B cell (primary cell): ENCODE measurements around the gene ZCCHC2. TPM values are rescaled to one million over a fixed set of nuclear protein-coding genes. Genes with fewer than 3 reads are reported as not detected.

Source experiments
- ATAC-seq: fragments of 200-7000 bp; cut with Tn5 transposase; one replicate; pipeline ENCODE4 v1.10.0; 2021; ENCODE audit warnings: low read depth, mild to moderate bottlenecking, moderate number of reproducible peaks, moderate library complexity
- CTCF ChIA-PET: fragments of 350-600 bp; sonication (Branson Sonifier 250); formaldehyde crosslinking; loops from one replicate; lab custom pipeline; 2021; ENCODE audit warnings: antibody characterized with exemption, inconsistent platforms; lab: Charles Lee
- POLR2A ChIA-PET: fragments of 350-600 bp; sonication (Branson Sonifier 250); formaldehyde crosslinking; loops from one replicate; lab custom pipeline; 2021; ENCODE audit warnings: antibody characterized with exemption; lab: Charles Lee
- DNase-seq: peaks from one replicate; pipeline ENCODE4 v3.0.0; 2013
- H2AFZ ChIP-seq: 2 replicates; pipeline ENCODE4 v1.6.1; 2012; ENCODE audit warnings: mild to moderate bottlenecking, low read depth, low read length; ENCODE audit not compliant: insufficient read depth, poor library complexity, severe bottlenecking
- H3K27ac ChIP-seq, 2 donors: 1 replicate in 1 of 2; 2 replicates in 1 of 2; pipeline ENCODE4 v1.5.1; 2012 to 2013; ENCODE audit warnings: low read length in 2 of 2, mild to moderate bottlenecking in 2 of 2, moderate library complexity in 1 of 2
- H3K27me3 ChIP-seq, 4 experiments: fragments of 200-600 bp in 1 of 4; sonication (generic) in 1 of 4; replicated peaks in 1 of 4; 1 replicate in 2 of 4; 2 replicates in 2 of 4; pipeline versions ENCODE4 v1.6.1 to v1.7.0; 2013 to 2016; ENCODE audit warnings: low read length in 3 of 4, mild to moderate bottlenecking in 2 of 4, mixed read lengths in 1 of 4, moderate library complexity in 1 of 4; ENCODE audit not compliant: insufficient read depth in 4 of 4, control insufficient read depth in 3 of 4; ENCODE audit errors: control extremely low read depth in 1 of 4
- H3K36me3 ChIP-seq, 2 experiments: replicated peaks in 1 of 2; 1 replicate in 1 of 2; 2 replicates in 1 of 2; pipeline versions ENCODE4 v1.6.1 to v1.7.1; 2013; ENCODE audit warnings: low read length in 1 of 2; ENCODE audit not compliant: insufficient read depth in 2 of 2, control insufficient read depth in 1 of 2; ENCODE audit errors: control extremely low read depth in 1 of 2, extremely low read depth in 1 of 2
- H3K4me1 ChIP-seq, 2 donors: fragments of 200-600 bp in 1 of 2; sonication (generic) in 1 of 2; 1 replicate in 1 of 2; 2 replicates in 1 of 2; pipeline versions ENCODE4 v1.5.1 to v1.6.1; 2013 to 2017; ENCODE audit warnings: low read length in 2 of 2; ENCODE audit not compliant: control insufficient read depth in 2 of 2, insufficient read depth in 2 of 2
- H3K4me2 ChIP-seq: replicated peaks from 2 replicates; pipeline ENCODE3; 2012; ENCODE audit warnings: mild to moderate bottlenecking, low read depth, low read length; ENCODE audit not compliant: poor library complexity, severe bottlenecking
- H3K4me3 ChIP-seq, 5 experiments: fragments of 200-600 bp in 1 of 5; sonication (generic) in 1 of 5; 1 replicate in 3 of 5; 2 replicates in 2 of 5; pipeline versions ENCODE4 v1.5.1 to v1.7.0; 2011 to 2016; ENCODE audit warnings: low read length in 4 of 5, mild to moderate bottlenecking in 4 of 5, low read depth in 2 of 5, control low read depth in 1 of 5, moderate library complexity in 1 of 5; ENCODE audit not compliant: insufficient read depth in 1 of 5; ENCODE audit errors: control extremely low read depth in 1 of 5, extremely low read depth in 1 of 5
- H3K79me2 ChIP-seq: fragments of 200-600 bp; sonication (generic); one replicate; pipeline ENCODE4 v1.6.0; 2016; ENCODE audit warnings: low read length; ENCODE audit not compliant: control insufficient read depth, insufficient read depth
- H3K9ac ChIP-seq: fragments of 200-600 bp; sonication (generic); 2 replicates; pipeline ENCODE4 v1.6.1; 2017; ENCODE audit warnings: mild to moderate bottlenecking, low read length, moderate library complexity
- H3K9me3 ChIP-seq, 3 donors: one replicate each; pipeline versions ENCODE4 v1.6.1 to v1.7.1; 2013; ENCODE audit warnings: low read length in 2 of 3; ENCODE audit not compliant: control insufficient read depth in 2 of 3, insufficient read depth in 1 of 3; ENCODE audit errors: control extremely low read depth in 1 of 3
- H4K20me1 ChIP-seq: 2 replicates; pipeline ENCODE4 v1.6.0; 2012; ENCODE audit warnings: mild to moderate bottlenecking, low read length; ENCODE audit not compliant: insufficient read depth, control insufficient read depth, poor library complexity, severe bottlenecking
- H3K27ac Mint-ChIP-seq: one replicate; pipeline ENCODE4 v1.8.0; 2021; ENCODE audit warnings: mixed read lengths
- H3K27me3 Mint-ChIP-seq: one replicate; pipeline ENCODE4 v1.8.0; 2021; ENCODE audit warnings: mixed read lengths
- H3K4me1 Mint-ChIP-seq: one replicate; pipeline ENCODE4 v1.8.0; 2021; ENCODE audit warnings: mixed read lengths
- H3K4me3 Mint-ChIP-seq: one replicate; pipeline ENCODE4 v1.8.0; 2021; ENCODE audit warnings: mixed read lengths
- H3K9me3 Mint-ChIP-seq: one replicate; pipeline ENCODE4 v1.8.0; 2022; ENCODE audit warnings: mixed read lengths; ENCODE audit not compliant: insufficient read depth
- CTCF ChIP-seq: fragments of 200-600 bp; IDR thresholded peaks from one replicate; pipeline ENCODE4 v1.8.0; 2022; ENCODE audit warnings: antibody characterized with exemption, mild to moderate bottlenecking
- EZH2 ChIP-seq: IDR thresholded peaks from 2 replicates; pipeline ENCODE4 v1.6.1; 2012; ENCODE audit warnings: borderline replicate concordance, low read depth, mild to moderate bottlenecking, moderate library complexity, low read length; ENCODE audit not compliant: insufficient read depth, poor library complexity, severe bottlenecking
- WGBS: methylation state at CpG from one replicate; pipeline ENCODE4 v1.1.5; 2013; ENCODE audit warnings: missing lambda C conversion rate; ENCODE audit not compliant: insufficient coverage; 5-methylcytosine and 5-hydroxymethylcytosine counted together
- intact Hi-C: fragments of 100-400 bp; cut with micrococcal nuclease; formaldehyde crosslinking; loops from one replicate; pipeline ENCODE4 v1.10.0; 2022
- polyA plus RNA-seq: library from polyadenylated mRNA; depleted of rRNA; stranded (reverse); fragments of >200 nt; gene quantifications from 2 replicates; pipeline ENCODE4 v1.2.3, GENCODE V29; 2012
- total RNA-seq, 2 donors: library from RNA; stranded (reverse); fragments of 120-200 nt in 1 of 2; gene quantifications; 1 replicate in 1 of 2; 2 replicates in 1 of 2; pipeline versions ENCODE4 v1.2.3 to v1.2.4, GENCODE V29; 2013 to 2022

ZCCHC2 gene
- total and polyA plus RNA-seq, 2 donors (not counting 1 experiment from before 2014, with no cell fraction given), result 24.5 to 53.7 TPM

- TF ChIP-seq CTCF (no peak), EZH2 (no peak)
- ChIA-PET POLR2A (no interaction called here), CTCF (no interaction called here)
- H3K4me1 Mint-ChIP-seq, result peaks cover 12% of the 10 kb centered on the region
- Histone ChIP-seq H3K9ac (no peak overlapping the region), H3K9me3 (no peaks in the 10 kb centered on the region), H3K79me2 (no peaks in the 10 kb centered on the region), H4K20me1 (no peaks in the 10 kb centered on the region), H3K27me3 (no peaks in the 10 kb centered on the region), H3K36me3 (peaks cover 5 to 48% of the 10 kb centered on the region in 2 experiments), H3K4me3 (no peak overlapping the region), H3K27ac (no peak overlapping the region), H3K4me2 (no peak overlapping the region), H3K4me1 (peaks cover 10% of the 10 kb centered on the region in 2 donors), H2AFZ (no peak overlapping the region)
- ATAC-seq, result no peak
- H3K9me3 Mint-ChIP-seq, result no peaks in the 10 kb centered on the region
- intact Hi-C loops, result no loop called here
- no peak overlapping the region for H3K27ac Mint-ChIP-seq
- DNase-seq, result no peak
- H3K4me3 Mint-ChIP-seq, result no peak overlapping the region
- 96% methylated on average over 3 of the region's 5 CpGs for WGBS
- H3K27me3 Mint-ChIP-seq, result no peaks in the 10 kb centered on the region
Observed at GRCh38 chr18:62549755-62550154, 26.9 kb downstream of the ZCCHC2 start.

GRCh38 chr18:62550746-62551145, 27.9 kb downstream of the ZCCHC2 start:
- no peak overlapping the region for H3K4me3 Mint-ChIP-seq
- H3K36me3 ChIP-seq, result peaks cover 3 to 46% of the 10 kb centered on the region in 2 experiments
- H3K27me3 ChIP-seq, result no peaks in the 10 kb centered on the region
- no peak overlapping the region for H3K4me2 ChIP-seq
- H3K4me1 ChIP-seq, result peaks cover 10% of the 10 kb centered on the region in 2 donors
- H3K27ac ChIP-seq, result no peak overlapping the region
- H3K9ac ChIP-seq, result no peak overlapping the region
- no peak for DNase-seq
- H2AFZ ChIP-seq, result no peak overlapping the region
- H3K9me3 Mint-ChIP-seq, result no peaks in the 10 kb centered on the region
- no peaks in the 10 kb centered on the region for H3K79me2 ChIP-seq
- H3K27me3 Mint-ChIP-seq, result no peaks in the 10 kb centered on the region
- ChIA-PET POLR2A (no interaction called here), CTCF (interaction anchor here (1.1 kb wide), 1 partner anchor 12 kb away, joined by 3 read pairs; no protein-coding TSS in a partner anchor)
- no peak for ATAC-seq
- TF ChIP-seq CTCF (no peak), EZH2 (no peak)
- H4K20me1 ChIP-seq, result no peaks in the 10 kb centered on the region
- intact Hi-C loops, result no loop called here
- H3K27ac Mint-ChIP-seq, result no peak overlapping the region
- H3K4me1 Mint-ChIP-seq, result peaks cover 13% of the 10 kb centered on the region
- no peaks in the 10 kb centered on the region for H3K9me3 ChIP-seq
- no peak overlapping the region for H3K4me3 ChIP-seq
- WGBS, result 98% methylated on average over 7 of the region's 9 CpGs
